Measurements from ENCODE around the gene SMARCB1. TPM values are rescaled to one million over a fixed set of nuclear protein-coding genes. Genes with fewer than 3 reads are reported as not detected.
A peak's percentile ranks its signal among the peaks of the same experiment; 100 is the strongest.

Gene SMARCB1
- total RNA-seq, 1 donor from 2014 or later, result 22.1 TPM

- H3K4me1 ChIP-seq, result peaks cover 7 to 10% of the 10 kb centered on the region in 2 donors
- TF ChIP-seq, protein P1, sequence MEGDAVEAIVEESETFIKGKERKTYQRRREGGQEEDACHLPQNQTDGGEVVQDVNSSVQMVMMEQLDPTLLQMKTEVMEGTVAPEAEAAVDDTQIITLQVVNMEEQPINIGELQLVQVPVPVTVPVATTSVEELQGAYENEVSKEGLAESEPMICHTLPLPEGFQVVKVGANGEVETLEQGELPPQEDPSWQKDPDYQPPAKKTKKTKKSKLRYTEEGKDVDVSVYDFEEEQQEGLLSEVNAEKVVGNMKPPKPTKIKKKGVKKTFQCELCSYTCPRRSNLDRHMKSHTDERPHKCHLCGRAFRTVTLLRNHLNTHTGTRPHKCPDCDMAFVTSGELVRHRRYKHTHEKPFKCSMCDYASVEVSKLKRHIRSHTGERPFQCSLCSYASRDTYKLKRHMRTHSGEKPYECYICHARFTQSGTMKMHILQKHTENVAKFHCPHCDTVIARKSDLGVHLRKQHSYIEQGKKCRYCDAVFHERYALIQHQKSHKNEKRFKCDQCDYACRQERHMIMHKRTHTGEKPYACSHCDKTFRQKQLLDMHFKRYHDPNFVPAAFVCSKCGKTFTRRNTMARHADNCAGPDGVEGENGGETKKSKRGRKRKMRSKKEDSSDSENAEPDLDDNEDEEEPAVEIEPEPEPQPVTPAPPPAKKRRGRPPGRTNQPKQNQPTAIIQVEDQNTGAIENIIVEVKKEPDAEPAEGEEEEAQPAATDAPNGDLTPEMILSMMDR (IDR thresholded peaks at IDR 0.05), result no peak
- H3K4me3 ChIP-seq, result no peak overlapping the region
- no peaks in the 10 kb centered on the region for H3K36me3 ChIP-seq
- no peak for DNase-seq (ENCODE audit: low spot score in 2 of 2)
- no peaks in the 10 kb centered on the region for H3K9me3 ChIP-seq
- no peak overlapping the region for H3K27ac ChIP-seq
- intact Hi-C loops (cut with DNase I), result loop anchor here (5.0 kb wide), 1 partner anchor 306 kb away; no protein-coding TSS in a partner anchor
- no peaks in the 10 kb centered on the region for H3K27me3 ChIP-seq
These were observed 61.5 kb downstream of the SMARCB1 start for GRCh38 chr22:23847991-23848864.

- Histone ChIP-seq H3K4me3 (peak overlapping the region in 1 of 2 donors; percentile 12), H3K27me3 (no peaks in the 10 kb centered on the region), H3K27ac (no peak overlapping the region), H3K4me1 (peaks cover 7% of the 10 kb centered on the region in 2 donors), H3K36me3 (no peaks in the 10 kb centered on the region), H3K9me3 (no peaks in the 10 kb centered on the region)
- peak in 1 of 2 donors; percentile 86 for DNase-seq (ENCODE audit: low spot score in 2 of 2)
- intact Hi-C loops (cut with DNase I), result loop anchor here (5.0 kb wide), 1 partner anchor 307 kb away; no protein-coding TSS in a partner anchor
- TF ChIP-seq, protein P1 (IDR thresholded peaks at IDR 0.05), result peak; percentile 95 to 99 (median 99)
These were observed 62.5 kb downstream of the SMARCB1 start for GRCh38 chr22:23849009-23850006.

DNA sequence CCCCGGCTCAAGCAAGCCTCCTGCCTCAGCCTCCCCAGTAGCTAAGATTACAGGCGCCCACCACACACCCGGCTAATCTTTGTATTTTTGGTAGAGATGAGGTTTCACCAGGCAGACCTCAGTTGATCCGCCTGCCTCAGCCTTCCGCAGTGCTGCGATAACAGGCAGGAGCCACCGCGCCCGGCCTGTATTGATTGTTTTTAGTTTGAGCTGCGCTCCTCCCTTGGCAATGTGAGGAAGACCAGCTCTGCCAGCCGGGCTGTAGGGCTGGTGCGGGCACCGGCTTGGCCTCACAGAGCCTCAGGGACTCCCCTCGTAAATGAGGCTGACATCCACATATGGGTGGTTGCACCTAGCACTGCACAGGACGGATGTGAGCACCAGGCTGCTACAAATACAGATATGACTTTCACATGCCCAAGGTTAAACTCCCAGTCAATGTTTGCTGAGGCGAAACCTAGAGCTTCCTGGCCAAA lies 63.4 kb downstream of the SMARCB1 start:
- TF ChIP-seq, protein P1 (IDR thresholded peaks at IDR 0.05), result no peak

GRCh38 chr22:23856721-23857605 lies 70.2 kb downstream of the SMARCB1 start:
- H3K27ac ChIP-seq, result peak overlapping the region; percentile 74 to 94
- H3K9me3 ChIP-seq, result no peaks in the 10 kb centered on the region
- no peaks in the 10 kb centered on the region for H3K36me3 ChIP-seq
- peaks cover 0 to 6% of the 10 kb centered on the region in 2 donors for H3K4me1 ChIP-seq
- H3K4me3 ChIP-seq, result peak overlapping the region; percentile 47 to 70
- intact Hi-C loops (cut with DNase I), result loop anchor here (5.0 kb wide), 1 partner anchor 35 kb away; the partner anchor contains the start of gene MIF
- TF ChIP-seq, protein P1 (IDR thresholded peaks at IDR 0.05), result peak in 1 of 3 experiments; percentile 11
- DNase-seq (ENCODE audit: low spot score in 2 of 2), result no peak
- H3K27me3 ChIP-seq, result no peaks in the 10 kb centered on the region

More for the DNA sequence above, 63.4 kb downstream of the SMARCB1 start:
- DNase-seq (ENCODE audit: low spot score in 2 of 2), result no peak
- H3K36me3 ChIP-seq, result no peaks in the 10 kb centered on the region
- peaks cover 3 to 7% of the 10 kb centered on the region in 2 donors for H3K4me1 ChIP-seq
- no peaks in the 10 kb centered on the region for H3K27me3 ChIP-seq
- intact Hi-C loops (cut with DNase I), result no loop called here
- H3K27ac ChIP-seq, result no peak overlapping the region
- H3K9me3 ChIP-seq, result no peaks in the 10 kb centered on the region
- no peak overlapping the region for H3K4me3 ChIP-seq
